Right lobe of liver (tissue), 6 donors: Measurements from ENCODE around the gene TNP1. TPM values are rescaled to one million over a fixed set of nuclear protein-coding genes. Genes with fewer than 3 reads are reported as not detected.

Experiments used
- ATAC-seq, 4 donors: fragments of 200-7000 bp; cut with Tn5 transposase; one replicate each; pipeline ENCODE4 v1.9.1; 2020; ENCODE audit warnings: mild to moderate bottlenecking in 4 of 4, moderate library complexity in 4 of 4
- DNase-seq, 3 donors: peaks; one replicate each; pipeline ENCODE4 v3.0.0-alpha.2; 2020
- H3K27ac ChIP-seq, 3 donors: fragments of 200-600 bp; one replicate each; pipeline ENCODE4 v1.8.0; 2022
- H3K27me3 ChIP-seq, 2 donors: fragments of 200-600 bp; one replicate each; pipeline ENCODE4 v1.8.0; 2022
- H3K36me3 ChIP-seq, 4 donors: fragments of 200-600 bp; sonication (generic) in 1 of 4; one replicate each; pipeline versions ENCODE4 v1.5.1 to v1.8.0; 2017 to 2022; ENCODE audit warnings: control low read depth in 1 of 4
- H3K4me1 ChIP-seq, 4 donors: fragments of 200-600 bp; sonication (generic) in 1 of 4; one replicate each; pipeline versions ENCODE4 v1.5.1 to v1.8.0; 2017 to 2022; ENCODE audit warnings: control low read depth in 1 of 4
- H3K4me3 ChIP-seq, 3 donors: fragments of 200-600 bp; one replicate each; pipeline ENCODE4 v1.8.0; 2022
- H3K9me3 ChIP-seq, 4 donors: fragments of 200-600 bp; sonication (generic) in 1 of 4; one replicate each; pipeline versions ENCODE4 v1.5.1 to v1.8.0; 2017 to 2022; ENCODE audit warnings: control low read depth in 1 of 4
- POLR2A ChIP-seq: fragments of 450-650 bp; IDR thresholded peaks from one replicate; pipeline ENCODE4 v1.6.1; 2017; ENCODE audit warnings: antibody characterized with exemption, mild to moderate bottlenecking
- WGBS: methylation state at CpG from one replicate; pipeline ENCODE4 v1.1.6; 2018; ENCODE audit warnings: low coverage, low lambda C conversion rate; ENCODE audit not compliant: insufficient coverage; ENCODE audit errors: missing lambda C conversion rate; 5-methylcytosine and 5-hydroxymethylcytosine counted together
- intact Hi-C, 2 donors: fragments of 100-400 bp; cut with DNase I; formaldehyde crosslinking; loops; one replicate each; pipeline versions ENCODE4 v1.11.2 to v1.14.1; 2022
- total RNA-seq, 6 experiments: library from RNA; depleted of rRNA in 2 of 6; stranded (reverse); fragments of >200 nt in 2 of 6; fragmentation: NEBNext Ultra II Directional in 3 of 6; extraction: Animal tissue kit (Norgen Biotek cat#: 25700) in 3 of 6; gene quantifications; one replicate each; pipeline versions ENCODE4 v1.1.0 to v1.2.4, GENCODE V29; 2016 to 2023
- TF ChIP-seq, protein P1 (sequence below), 4 donors: fragments of 200-600 bp in 3 of 4; fragments of 450-650 bp in 1 of 4; IDR thresholded peaks; one replicate each; pipeline versions ENCODE4 v1.5.1 to v1.8.0; 2016 to 2022; ENCODE audit warnings: antibody characterized with exemption in 4 of 4, mild to moderate bottlenecking in 2 of 4
- donor health status: DM: no; HTN: yes; CAD: no.
- donor health status: DM: no; HTN: no; CAD: no.
- donor health status: DM: no; HTN: no; CAD: no.
- donor health status: DM: no; HTN: yes; CAD: no.
- donor health status: DM: no; HTN: yes; CAD: no.

The TNP1 gene
- total RNA-seq, 6 experiments from 2014 or later = not detected

DNA sequence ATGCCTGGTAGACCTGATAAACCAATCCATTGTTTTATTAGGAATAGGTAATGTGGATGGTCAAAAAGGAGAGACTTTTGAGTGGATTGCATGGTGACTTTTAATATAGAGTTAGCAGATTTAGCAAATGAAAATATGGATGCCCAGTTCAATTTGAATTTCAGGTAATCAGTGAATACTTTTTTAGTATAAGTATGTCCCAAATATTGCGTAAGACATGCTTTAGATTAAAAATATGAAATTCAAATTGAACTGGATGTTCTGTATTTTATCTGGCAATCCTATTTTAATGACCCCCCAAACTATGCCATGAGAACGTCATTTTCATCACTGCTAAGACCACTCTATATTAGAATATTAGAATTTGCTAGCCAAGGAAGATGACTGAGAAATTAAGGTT lies 30.3 kb upstream of the TNP1 start:
- no peaks in the 10 kb centered on the region for H3K9me3 ChIP-seq
- no peak overlapping the region for H3K27ac ChIP-seq
- no peaks in the 10 kb centered on the region for H3K36me3 ChIP-seq
- WGBS = 87% methylated on average over 2 of the region's 2 CpGs
- intact Hi-C loops = no loop called here
- no peak overlapping the region for H3K4me3 ChIP-seq
- no peak for TF ChIP-seq POLR2A
- TF ChIP-seq, protein P1, sequence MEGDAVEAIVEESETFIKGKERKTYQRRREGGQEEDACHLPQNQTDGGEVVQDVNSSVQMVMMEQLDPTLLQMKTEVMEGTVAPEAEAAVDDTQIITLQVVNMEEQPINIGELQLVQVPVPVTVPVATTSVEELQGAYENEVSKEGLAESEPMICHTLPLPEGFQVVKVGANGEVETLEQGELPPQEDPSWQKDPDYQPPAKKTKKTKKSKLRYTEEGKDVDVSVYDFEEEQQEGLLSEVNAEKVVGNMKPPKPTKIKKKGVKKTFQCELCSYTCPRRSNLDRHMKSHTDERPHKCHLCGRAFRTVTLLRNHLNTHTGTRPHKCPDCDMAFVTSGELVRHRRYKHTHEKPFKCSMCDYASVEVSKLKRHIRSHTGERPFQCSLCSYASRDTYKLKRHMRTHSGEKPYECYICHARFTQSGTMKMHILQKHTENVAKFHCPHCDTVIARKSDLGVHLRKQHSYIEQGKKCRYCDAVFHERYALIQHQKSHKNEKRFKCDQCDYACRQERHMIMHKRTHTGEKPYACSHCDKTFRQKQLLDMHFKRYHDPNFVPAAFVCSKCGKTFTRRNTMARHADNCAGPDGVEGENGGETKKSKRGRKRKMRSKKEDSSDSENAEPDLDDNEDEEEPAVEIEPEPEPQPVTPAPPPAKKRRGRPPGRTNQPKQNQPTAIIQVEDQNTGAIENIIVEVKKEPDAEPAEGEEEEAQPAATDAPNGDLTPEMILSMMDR (IDR thresholded peaks at IDR 0.05) = no peak
- ATAC-seq (no peak), DNase-seq (no peak)
- no peaks in the 10 kb centered on the region for H3K4me1 ChIP-seq
- H3K27me3 ChIP-seq = no peaks in the 10 kb centered on the region

DNA sequence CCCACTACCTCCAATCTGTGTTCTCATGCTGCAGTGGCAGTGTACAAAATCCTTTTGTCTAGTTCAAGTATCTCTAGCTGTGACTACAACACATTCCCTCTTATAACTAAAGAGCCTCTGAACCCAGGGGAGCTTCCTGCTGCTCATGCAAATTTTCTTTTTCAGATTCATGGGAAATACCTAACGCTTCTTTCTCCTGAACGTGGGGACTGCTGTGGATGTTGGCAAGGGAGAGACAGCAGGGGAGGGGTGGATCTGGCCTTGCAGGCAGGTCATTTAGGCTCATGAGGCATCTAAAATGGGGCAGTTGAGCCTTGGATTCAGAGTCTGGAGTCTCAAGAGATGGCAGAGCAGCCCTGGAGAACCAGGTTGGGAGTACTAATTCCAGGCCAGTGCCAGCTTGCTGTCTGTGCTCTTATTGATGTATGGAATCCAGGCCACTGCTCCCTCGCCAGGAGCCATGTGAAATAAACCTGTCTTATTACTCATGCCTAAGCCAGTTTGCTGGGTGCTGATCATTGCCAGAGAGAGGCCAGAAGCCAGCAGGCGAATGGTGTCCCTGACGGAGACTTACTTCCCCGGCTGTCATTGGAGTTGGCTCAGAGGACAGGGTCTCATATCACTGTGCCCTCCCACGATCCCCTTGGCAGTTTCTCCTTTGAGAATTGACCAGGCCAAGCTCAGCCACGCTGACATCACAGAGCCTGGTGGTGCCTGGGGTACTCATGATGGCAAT lies 29.2 kb upstream of the TNP1 start:
- Histone ChIP-seq H3K36me3 (no peaks in the 10 kb centered on the region), H3K4me1 (no peaks in the 10 kb centered on the region), H3K9me3 (no peaks in the 10 kb centered on the region), H3K27ac (no peak overlapping the region), H3K27me3 (no peaks in the 10 kb centered on the region), H3K4me3 (no peak overlapping the region)
- TF ChIP-seq, protein P1 (IDR thresholded peaks at IDR 0.05) = no peak
- no peak for TF ChIP-seq POLR2A
- no peak for ATAC-seq
- no peak for DNase-seq
- WGBS = 79% methylated on average over 7 of the region's 8 CpGs
- intact Hi-C loops = no loop called here

DNA sequence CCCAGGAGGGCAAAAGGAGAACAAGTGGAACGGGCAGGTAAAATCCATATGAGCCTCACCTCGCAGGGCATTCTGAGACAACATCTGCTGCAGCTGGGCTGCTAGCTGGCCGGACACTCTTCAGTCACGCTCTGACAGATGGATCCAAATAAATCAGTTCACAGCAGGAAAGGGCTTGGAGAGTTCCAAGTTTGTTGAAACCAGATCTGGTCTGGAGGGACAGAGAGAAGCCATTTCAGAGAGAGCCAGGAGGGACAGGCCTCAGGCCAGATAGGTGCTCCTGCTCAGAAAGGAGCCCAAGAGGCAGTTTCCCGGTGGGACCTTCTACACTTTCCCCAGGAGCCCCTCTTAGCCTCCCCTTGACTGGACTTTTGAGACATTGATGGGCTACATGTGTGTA lies 28.2 kb upstream of the TNP1 start:
- Histone ChIP-seq H3K36me3 (no peaks in the 10 kb centered on the region), H3K4me3 (no peak overlapping the region), H3K4me1 (no peaks in the 10 kb centered on the region), H3K27me3 (no peaks in the 10 kb centered on the region), H3K27ac (no peak overlapping the region), H3K9me3 (no peaks in the 10 kb centered on the region)
- no peak for DNase-seq
- intact Hi-C loops = no loop called here
- TF ChIP-seq, protein P1 (IDR thresholded peaks at IDR 0.05) = no peak
- no peak for TF ChIP-seq POLR2A
- WGBS = 84% methylated on average over 4 of the region's 5 CpGs
- no peak for ATAC-seq

DNA sequence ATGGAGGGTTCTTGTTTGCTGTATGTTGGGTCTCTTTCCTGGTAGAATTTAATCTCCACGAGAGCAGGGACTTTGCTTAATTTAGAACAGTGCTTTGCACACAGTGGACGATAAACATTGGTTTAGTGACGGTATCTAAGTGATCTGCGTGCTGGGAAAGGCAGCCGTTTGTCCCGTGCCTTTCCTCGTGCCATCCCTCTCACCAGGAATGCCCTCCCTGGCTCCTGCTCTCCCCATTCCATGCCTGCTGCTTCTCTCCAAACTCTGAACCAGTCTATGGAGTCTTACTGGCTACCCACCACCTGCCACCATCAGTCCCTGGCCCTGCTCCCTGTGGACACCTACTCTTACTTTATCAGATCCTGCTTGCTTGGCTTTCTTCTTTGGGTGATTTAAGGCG lies 27.3 kb upstream of the TNP1 start:
- TF ChIP-seq, protein P1 (IDR thresholded peaks at IDR 0.05) = no peak
- TF ChIP-seq POLR2A = no peak
- H3K27ac ChIP-seq = no peak overlapping the region
- 83% methylated on average over 7 of the region's 8 CpGs for WGBS
- H3K9me3 ChIP-seq = no peaks in the 10 kb centered on the region
- H3K27me3 ChIP-seq = no peaks in the 10 kb centered on the region
- ATAC-seq (no peak), DNase-seq (no peak)
- H3K36me3 ChIP-seq = no peaks in the 10 kb centered on the region
- no peaks in the 10 kb centered on the region for H3K4me1 ChIP-seq
- no peak overlapping the region for H3K4me3 ChIP-seq
- intact Hi-C loops = no loop called here
